ENCODE results near the gene SPIRE1. TPM values are rescaled to one million over a fixed set of nuclear protein-coding genes. Genes with fewer than 3 reads are reported as not detected.
A peak's percentile ranks its signal among the peaks of the same experiment; 100 is the strongest.

SPIRE1 gene
- total RNA-seq, 1 donor from 2014 or later: 94.3 TPM

- DNase-seq (ENCODE audit: low spot score) (no peak), ATAC-seq (no peak)
- intact Hi-C loops (cut with DNase I): no loop called here
Measured at GRCh38 chr18:12608301-12608700, 49.6 kb downstream of the SPIRE1 start.

GRCh38 chr18:12606592-12607315 is 51.2 kb downstream of the SPIRE1 start:
- intact Hi-C loops (cut with DNase I): no loop called here
- DNase-seq (ENCODE audit: low spot score) (no peak), ATAC-seq (peak; percentile 64)

GRCh38 chr18:12604445-12605007 is 53.4 kb downstream of the SPIRE1 start:
- intact Hi-C loops (cut with DNase I): no loop called here
- ATAC-seq: no peak
- no peak for DNase-seq (ENCODE audit: low spot score)

GRCh38 chr18:12599966-12600365 is 57.9 kb downstream of the SPIRE1 start:
- DNase-seq (ENCODE audit: low spot score) (no peak), ATAC-seq (no peak)
- intact Hi-C loops (cut with DNase I): no loop called here

GRCh38 chr18:12599543-12599942 is 58.4 kb downstream of the SPIRE1 start:
- no peak for DNase-seq (ENCODE audit: low spot score)
- ATAC-seq: no peak
- intact Hi-C loops (cut with DNase I): no loop called here

- DNase-seq (ENCODE audit: low spot score) (no peak), ATAC-seq (no peak)
- intact Hi-C loops (cut with DNase I): no loop called here
Measured at GRCh38 chr18:12598181-12598930, 59.6 kb downstream of the SPIRE1 start.

- intact Hi-C loops (cut with DNase I): no loop called here
- DNase-seq (ENCODE audit: low spot score) (peak; percentile 63), ATAC-seq (peak; percentile 89)
Measured at GRCh38 chr18:12597760-12598159, 60.1 kb downstream of the SPIRE1 start.

- DNase-seq (ENCODE audit: low spot score) (no peak), ATAC-seq (no peak)
- intact Hi-C loops (cut with DNase I): no loop called here
Measured at GRCh38 chr18:12595571-12596255, 62.2 kb downstream of the SPIRE1 start.

GRCh38 chr18:12593866-12594265 is 64.0 kb downstream of the SPIRE1 start:
- intact Hi-C loops (cut with DNase I): no loop called here
- ATAC-seq (no peak), DNase-seq (ENCODE audit: low spot score) (no peak)

GRCh38 chr18:12592597-12593127 is 65.2 kb downstream of the SPIRE1 start:
- ATAC-seq (no peak), DNase-seq (ENCODE audit: low spot score) (no peak)
- intact Hi-C loops (cut with DNase I): no loop called here

GRCh38 chr18:12589448-12589847 is 68.5 kb downstream of the SPIRE1 start:
- DNase-seq (ENCODE audit: low spot score): no peak
- no peak for ATAC-seq

GRCh38 chr18:12586956-12587355 is 71.0 kb downstream of the SPIRE1 start:
- ATAC-seq (no peak), DNase-seq (ENCODE audit: low spot score) (no peak)
- intact Hi-C loops (cut with DNase I): no loop called here

More at GRCh38 chr18:12589448-12589847, 68.5 kb downstream of the SPIRE1 start:
- intact Hi-C loops (cut with DNase I): no loop called here

- no peak for DNase-seq (ENCODE audit: low spot score)
- ATAC-seq: no peak
- intact Hi-C loops (cut with DNase I): no loop called here
Measured at GRCh38 chr18:12585218-12585617, 72.7 kb downstream of the SPIRE1 start.

- no peak for DNase-seq (ENCODE audit: low spot score)
- intact Hi-C loops (cut with DNase I): no loop called here
- no peak for ATAC-seq
Measured at GRCh38 chr18:12580630-12581342, 77.1 kb downstream of the SPIRE1 start.

GRCh38 chr18:12579775-12580174 is 78.1 kb downstream of the SPIRE1 start:
- DNase-seq (ENCODE audit: low spot score): no peak
- intact Hi-C loops (cut with DNase I): no loop called here
- no peak for ATAC-seq

GRCh38 chr18:12577848-12578247 is 80.1 kb downstream of the SPIRE1 start:
- ATAC-seq (no peak), DNase-seq (ENCODE audit: low spot score) (no peak)
- intact Hi-C loops (cut with DNase I): no loop called here

- DNase-seq (ENCODE audit: low spot score) (no peak), ATAC-seq (no peak)
- intact Hi-C loops (cut with DNase I): no loop called here
Measured at GRCh38 chr18:12574494-12575185, 83.3 kb downstream of the SPIRE1 start.

- intact Hi-C loops (cut with DNase I): no loop called here
- DNase-seq (ENCODE audit: low spot score) (no peak), ATAC-seq (no peak)
Measured at GRCh38 chr18:12571630-12572029, 86.3 kb downstream of the SPIRE1 start.

Data from sciatic nerve (tissue), 2 donors.